Brain microvascular endothelial cell (primary cell): Measurements from ENCODE around the gene DNAH11.

ENCODE experiments used
- DNase-seq: peaks from one replicate; pipeline ENCODE4 v3.0.0-alpha.2; 2020
- H3K27ac ChIP-seq: fragments of 250-450 bp; sonication (Bioruptor Pico); 2 replicates; pipeline ENCODE4 v1.5.1; 2020; ENCODE audit warnings: mild to moderate bottlenecking, moderate library complexity
- H3K27me3 ChIP-seq: fragments of 250-450 bp; sonication (Bioruptor Pico); replicated peaks from 2 replicates; pipeline ENCODE4 v1.5.1; 2020; ENCODE audit warnings: mild to moderate bottlenecking
- H3K36me3 ChIP-seq: fragments of 250-450 bp; sonication (Bioruptor Pico); replicated peaks from 2 replicates; pipeline ENCODE4 v1.5.1; 2020; ENCODE audit warnings: mild to moderate bottlenecking
- H3K4me3 ChIP-seq: 2 replicates; pipeline ENCODE4 v1.5.1; 2011; ENCODE audit warnings: low read depth, mild to moderate bottlenecking, control low read depth, low read length, moderate library complexity
- in situ Hi-C: cut with HindIII; loops from 2 replicates; pipeline ENCODE4 v1.10.0; 2017; ENCODE audit warnings: low sequenced_read_pairs, low pct_ligation_motif_present
- TF ChIP-seq, protein P1 (sequence below): IDR thresholded peaks from 2 replicates; pipeline ENCODE4 v1.5.1; 2011; ENCODE audit warnings: low read depth, mild to moderate bottlenecking, moderate library complexity, low read length, control low read depth, inconsistent platforms; ENCODE audit errors: missing control alignments

The DNAH11 gene

DNA sequence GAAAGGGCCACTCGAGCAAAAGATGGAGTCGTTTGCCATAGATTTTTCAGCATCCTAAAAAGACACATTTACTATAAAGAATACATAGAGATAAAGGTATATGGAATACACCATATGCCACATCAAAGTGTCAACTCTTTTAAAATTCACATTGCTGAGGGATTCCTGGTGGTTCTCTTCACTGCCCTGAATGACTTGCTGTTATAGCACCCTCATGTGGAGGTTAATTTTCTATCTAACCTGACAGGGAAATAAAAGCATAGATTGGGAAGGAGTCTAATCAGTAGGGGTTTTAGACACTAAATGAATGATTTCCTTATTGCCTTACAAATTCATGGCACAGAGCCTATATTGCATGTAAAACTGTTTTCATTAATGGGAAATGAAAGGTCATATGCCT, 25.9 kb downstream of the DNAH11 start:
- no peak overlapping the region for H3K4me3 ChIP-seq
- no peaks in the 10 kb centered on the region for H3K27me3 ChIP-seq
- in situ Hi-C loops, result no loop called here
- no peaks in the 10 kb centered on the region for H3K36me3 ChIP-seq
- no peak for DNase-seq
- TF ChIP-seq, protein P1, sequence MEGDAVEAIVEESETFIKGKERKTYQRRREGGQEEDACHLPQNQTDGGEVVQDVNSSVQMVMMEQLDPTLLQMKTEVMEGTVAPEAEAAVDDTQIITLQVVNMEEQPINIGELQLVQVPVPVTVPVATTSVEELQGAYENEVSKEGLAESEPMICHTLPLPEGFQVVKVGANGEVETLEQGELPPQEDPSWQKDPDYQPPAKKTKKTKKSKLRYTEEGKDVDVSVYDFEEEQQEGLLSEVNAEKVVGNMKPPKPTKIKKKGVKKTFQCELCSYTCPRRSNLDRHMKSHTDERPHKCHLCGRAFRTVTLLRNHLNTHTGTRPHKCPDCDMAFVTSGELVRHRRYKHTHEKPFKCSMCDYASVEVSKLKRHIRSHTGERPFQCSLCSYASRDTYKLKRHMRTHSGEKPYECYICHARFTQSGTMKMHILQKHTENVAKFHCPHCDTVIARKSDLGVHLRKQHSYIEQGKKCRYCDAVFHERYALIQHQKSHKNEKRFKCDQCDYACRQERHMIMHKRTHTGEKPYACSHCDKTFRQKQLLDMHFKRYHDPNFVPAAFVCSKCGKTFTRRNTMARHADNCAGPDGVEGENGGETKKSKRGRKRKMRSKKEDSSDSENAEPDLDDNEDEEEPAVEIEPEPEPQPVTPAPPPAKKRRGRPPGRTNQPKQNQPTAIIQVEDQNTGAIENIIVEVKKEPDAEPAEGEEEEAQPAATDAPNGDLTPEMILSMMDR, result peak; percentile 23
- no peak overlapping the region for H3K27ac ChIP-seq

DNA sequence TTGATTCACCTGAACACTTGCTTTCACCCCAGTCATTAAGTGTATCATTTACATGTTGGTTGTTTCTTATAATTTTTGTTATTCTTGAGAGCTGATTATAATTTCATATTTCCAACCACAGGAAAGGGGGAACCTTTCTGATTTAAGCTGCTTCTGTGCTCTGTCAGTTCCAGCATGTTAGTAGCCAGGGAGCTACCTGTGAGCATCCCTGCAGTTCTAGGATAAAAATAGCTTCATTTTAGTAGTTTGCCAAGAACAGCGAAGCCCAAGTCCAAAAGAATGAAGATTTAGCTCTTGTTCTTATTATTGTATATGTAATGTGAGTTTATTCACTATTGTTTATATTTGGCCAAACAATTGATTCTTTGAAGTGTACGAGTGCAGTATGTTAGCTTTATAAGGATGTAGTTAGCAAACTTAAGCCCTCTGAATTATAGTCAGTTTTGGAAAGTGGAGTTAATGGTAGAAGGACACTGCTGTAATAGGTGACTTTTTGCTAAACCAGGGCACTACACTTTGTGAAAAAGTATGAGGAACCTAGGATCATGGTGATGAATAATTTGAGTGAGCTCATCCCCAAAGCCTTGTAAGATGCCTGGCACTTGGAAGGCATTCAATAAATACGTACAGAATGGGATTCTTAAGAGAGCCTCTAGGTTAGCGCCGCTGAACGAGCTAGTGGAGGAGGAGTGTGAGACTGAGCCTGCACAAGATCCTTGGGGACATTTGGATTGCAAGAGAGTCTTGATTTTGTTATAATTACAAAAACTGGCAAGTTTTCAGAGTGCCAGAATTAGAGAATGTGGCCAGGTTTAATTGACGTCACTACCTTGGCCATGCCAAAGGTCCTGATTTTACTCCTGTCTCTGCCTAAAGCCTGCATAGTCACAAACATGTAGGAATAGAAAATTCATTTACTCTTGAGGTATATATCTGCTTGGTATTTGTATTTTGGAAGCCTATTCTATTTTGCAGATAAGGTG, 29.8 kb downstream of the DNAH11 start:
- Histone ChIP-seq H3K4me3 (no peak overlapping the region), H3K27ac (no peak overlapping the region), H3K27me3 (no peaks in the 10 kb centered on the region), H3K36me3 (no peaks in the 10 kb centered on the region)
- in situ Hi-C loops, result no loop called here
- no peak for DNase-seq
- TF ChIP-seq, protein P1, result no peak

DNA sequence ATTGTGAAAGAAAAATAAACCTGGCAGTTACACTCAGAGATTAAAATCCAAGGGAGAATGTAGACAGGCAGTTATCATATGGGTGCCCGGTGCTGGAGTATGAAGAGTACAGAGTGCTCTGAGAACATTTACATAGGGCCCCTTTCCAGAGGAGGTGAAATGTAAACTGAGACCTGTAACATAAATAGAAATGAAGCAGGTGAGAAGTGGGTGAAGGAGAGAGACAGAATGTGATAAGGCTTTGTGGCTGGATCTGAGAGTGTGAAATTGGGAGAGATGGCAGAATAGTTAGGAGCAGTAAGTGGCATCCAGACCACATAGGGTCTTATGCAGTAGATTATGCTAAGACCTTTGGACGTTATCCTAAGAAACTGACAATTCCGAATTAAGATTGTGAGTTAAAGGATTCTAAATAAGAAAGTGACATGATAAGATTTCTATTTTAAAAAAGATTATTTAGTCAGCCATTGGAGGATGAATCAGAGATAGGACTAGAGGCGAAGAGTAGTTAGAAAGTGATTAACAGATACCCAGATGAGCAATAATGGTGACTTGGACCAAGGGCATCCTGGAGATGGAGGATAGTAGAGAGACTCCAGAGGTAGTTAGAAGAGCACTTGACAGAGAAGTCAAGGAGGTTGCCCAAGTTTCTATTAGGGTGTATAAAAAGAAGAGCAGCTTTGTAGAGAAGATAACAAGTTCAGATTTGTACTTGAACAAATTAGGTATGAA, 36.7 kb downstream of the DNAH11 start:
- TF ChIP-seq, protein P1, result no peak
- H3K36me3 ChIP-seq, result no peaks in the 10 kb centered on the region
- DNase-seq, result no peak
- H3K27ac ChIP-seq, result no peak overlapping the region
- in situ Hi-C loops, result no loop called here
- no peak overlapping the region for H3K4me3 ChIP-seq
- no peaks in the 10 kb centered on the region for H3K27me3 ChIP-seq

DNA sequence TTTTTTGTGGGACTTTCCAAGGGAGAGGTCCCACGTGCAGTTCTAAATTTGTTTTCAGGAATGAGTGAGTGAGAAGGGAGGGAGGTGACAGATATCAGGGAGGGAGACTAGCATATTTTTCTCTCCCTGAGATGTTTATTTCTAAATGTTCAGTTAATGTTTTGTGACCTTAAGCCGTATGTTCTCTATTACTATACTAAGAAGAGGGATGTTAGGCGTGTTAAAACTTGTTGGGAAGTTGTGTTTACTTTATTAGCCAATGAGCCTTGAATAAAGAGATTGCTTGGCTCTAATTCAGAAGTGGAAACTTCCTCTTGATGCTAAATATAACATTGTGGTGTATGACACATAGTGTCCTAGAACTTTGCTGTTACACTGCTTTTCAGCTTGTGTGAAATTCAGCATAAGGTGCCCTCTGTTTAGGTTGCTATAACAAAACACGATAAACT, 37.3 kb downstream of the DNAH11 start:
- DNase-seq, result peak; percentile 42
- Histone ChIP-seq H3K4me3 (no peak overlapping the region), H3K36me3 (no peaks in the 10 kb centered on the region), H3K27ac (no peak overlapping the region), H3K27me3 (no peaks in the 10 kb centered on the region)
- in situ Hi-C loops, result no loop called here
- TF ChIP-seq, protein P1, result no peak

DNA sequence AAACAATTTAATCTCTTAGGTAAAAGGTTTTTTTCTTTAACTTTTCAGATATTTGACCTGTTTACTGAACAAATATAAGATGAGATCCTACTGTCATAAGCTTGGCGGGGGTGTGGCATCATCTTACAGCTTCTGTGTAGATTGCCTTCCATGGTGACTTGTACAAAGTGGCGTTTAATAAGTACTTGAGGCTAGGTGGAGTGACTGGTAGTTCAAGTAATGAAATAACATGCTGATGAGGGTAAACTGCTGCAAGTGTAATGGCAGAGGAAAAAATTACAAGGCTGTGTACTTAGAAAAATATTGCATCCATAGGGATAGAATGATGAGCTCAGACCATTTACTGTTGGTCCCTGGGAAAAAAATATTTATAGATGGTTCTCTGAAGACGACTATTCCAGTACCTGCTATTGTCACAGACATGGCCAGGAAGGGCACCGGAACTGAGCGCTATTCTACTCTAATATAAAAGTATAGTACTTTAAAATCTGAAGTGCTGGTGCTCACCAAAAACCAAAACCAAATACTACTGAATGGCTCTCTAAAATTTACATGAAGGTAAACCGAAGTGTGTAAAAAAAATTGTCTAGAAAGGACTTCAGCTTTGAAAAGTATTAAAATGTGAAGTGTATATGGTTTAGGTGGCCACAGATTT, 42.4 kb downstream of the DNAH11 start:
- in situ Hi-C loops, result no loop called here
- TF ChIP-seq, protein P1, result no peak
- no peaks in the 10 kb centered on the region for H3K36me3 ChIP-seq
- no peak overlapping the region for H3K4me3 ChIP-seq
- no peaks in the 10 kb centered on the region for H3K27me3 ChIP-seq
- no peak overlapping the region for H3K27ac ChIP-seq
- DNase-seq, result no peak
